HG02938 (cell line): ENCODE results near the gene DHRS3.

Source experiments
- ATAC-seq: cut with Tn5 transposase; IDR thresholded peaks from one replicate; pipeline ENCODE4 v1.9.1; 2021; ENCODE audit warnings: mild to moderate bottlenecking, moderate library complexity; ENCODE audit not compliant: unreplicated experiment

DHRS3 gene

DNA sequence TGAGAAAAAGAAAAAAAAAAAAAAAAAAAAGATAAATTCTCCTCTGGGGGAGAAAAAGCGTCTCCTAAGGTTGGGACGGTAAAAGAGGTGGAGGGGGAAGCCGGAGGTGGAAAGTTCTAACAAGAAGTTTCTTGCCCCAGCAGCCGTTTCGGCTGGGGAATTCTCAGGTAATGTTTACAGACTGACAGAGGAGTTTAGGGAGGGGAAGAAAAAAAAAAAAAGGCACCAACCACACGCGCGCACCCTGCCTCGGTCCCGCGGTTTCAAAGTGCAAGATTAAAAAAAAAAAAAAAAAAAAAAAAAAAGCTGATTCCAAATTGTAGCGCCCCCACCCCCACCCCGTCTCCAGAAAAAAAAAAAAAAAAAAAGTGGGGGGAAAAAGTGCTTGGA, 504 bp downstream of the DHRS3 start:
- ATAC-seq = no peak

GRCh38 chr1:12616709-12617373, 1.2 kb downstream of the DHRS3 start:
- ATAC-seq = no peak

- no peak for ATAC-seq
Observed at GRCh38 chr1:12615865-12616708, 1.9 kb downstream of the DHRS3 start.

DNA sequence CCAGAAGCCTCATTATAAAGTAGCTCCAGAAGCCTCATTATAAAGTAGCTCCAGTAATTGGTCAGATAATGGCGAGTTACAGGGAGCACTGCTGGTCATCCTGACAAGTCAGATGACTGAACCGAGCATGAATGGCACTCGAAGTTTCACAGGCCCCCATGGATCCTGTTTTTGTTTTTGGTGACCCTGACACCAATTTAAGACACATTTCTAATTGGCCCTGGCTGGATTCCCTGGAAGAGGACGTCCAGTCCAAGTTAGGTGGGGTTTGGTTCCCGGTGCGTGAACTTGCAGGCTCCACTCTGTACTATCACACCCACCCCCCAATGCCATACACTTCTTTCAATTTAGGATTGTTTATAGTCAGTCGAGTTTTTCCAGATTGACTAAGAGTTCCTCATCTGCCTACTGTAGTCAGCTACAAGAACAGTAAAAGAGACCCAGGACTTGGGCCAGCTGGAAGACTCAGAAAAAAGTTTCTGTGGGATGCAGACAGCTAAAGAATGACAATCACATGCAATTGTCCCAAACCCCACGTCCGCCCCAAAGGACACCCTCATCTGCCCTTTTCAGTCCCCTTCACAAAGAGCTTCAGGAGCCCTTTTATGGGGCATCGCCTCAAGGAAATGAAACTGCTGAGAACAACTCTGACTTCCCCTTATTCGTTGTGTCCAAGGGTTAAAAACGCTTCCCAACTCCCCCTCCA, 2.7 kb downstream of the DHRS3 start:
- no peak for ATAC-seq

DNA sequence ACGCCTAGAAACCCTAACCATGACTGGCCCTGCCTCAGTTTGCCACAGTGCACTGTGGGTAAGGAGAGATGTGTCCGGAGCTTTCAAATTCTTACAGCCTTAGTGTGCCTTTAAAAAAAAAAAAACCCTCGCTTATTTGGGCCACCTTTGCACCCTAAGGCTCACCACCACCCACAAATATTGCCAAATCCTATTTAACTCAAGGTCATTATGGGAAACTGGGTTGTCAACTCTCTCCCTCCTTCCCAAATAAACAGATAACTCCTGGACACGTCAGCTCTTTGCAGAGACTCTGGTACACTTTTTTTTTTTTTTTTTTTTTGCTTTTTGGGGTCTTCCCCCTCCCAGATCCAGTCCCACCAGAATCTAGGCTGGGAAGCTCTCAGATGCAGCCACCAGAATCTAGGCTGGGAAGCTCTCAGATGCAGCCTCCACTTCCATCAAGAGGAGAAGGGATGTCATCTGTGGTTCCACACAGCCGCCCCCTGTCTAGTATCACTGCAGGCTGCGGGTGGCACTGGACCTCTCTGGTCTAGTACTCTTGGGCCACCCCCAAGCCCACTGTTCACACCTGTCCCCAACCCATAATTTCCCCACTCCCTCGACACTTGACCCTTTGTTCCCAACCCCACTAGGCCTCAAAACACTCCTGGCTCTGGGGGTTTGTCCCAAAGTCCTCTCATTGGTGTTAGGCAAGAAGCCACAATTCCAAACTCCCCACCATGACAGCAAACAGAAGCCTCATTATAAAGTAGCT, 3.4 kb downstream of the DHRS3 start:
- ATAC-seq = no peak

DNA sequence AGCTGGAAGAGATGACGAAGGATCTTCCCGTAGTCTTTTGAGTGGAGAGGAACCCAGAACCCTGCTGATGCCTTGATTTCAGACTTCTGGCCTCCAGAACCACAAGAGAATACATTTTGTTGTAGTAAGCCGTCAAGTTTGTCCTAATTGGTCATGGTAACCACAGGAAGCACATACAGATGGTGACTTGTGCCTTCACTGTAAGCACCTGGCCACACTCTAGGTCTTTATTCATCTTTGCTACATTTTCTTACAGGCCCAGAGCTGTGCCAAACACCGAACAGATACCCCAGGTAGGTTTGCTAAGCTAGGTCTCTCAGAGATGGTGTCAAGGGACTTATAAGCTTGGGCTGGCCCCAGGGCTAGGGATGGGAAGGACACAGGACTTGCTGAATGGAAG, 4.8 kb downstream of the DHRS3 start:
- no peak for ATAC-seq

- ATAC-seq = no peak
Observed at GRCh38 chr1:12610941-12611340, 7.1 kb downstream of the DHRS3 start.

DNA sequence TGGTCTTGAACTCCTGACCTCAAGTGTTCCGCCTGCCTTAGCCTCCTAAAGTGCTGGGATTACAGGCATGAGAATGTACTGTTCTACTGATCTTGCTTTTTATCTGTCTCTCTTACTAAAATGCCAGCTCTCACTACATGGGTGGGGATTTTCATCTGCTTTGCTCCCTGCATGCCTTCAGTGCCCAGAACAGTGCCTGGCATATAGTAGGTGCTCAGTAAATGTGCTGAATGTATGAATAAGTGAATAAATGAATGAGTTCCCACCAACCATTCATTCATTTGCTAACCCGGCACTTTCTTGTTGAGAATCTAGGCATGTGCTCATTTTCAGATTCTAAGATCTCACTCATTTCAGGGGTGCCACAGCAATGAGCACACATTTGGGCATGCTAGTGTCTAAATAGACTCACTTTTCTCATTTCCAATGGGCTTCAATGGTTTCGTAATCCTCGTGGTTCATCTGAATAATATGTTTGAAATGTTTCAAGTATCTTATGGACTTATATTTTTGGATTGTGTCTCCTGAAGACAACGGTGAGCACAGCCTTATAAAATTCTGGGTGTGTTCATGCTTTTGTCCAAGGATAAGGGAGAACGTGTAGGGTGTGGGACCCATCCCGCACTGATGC, 7.6 kb downstream of the DHRS3 start:
- no peak for ATAC-seq

DNA sequence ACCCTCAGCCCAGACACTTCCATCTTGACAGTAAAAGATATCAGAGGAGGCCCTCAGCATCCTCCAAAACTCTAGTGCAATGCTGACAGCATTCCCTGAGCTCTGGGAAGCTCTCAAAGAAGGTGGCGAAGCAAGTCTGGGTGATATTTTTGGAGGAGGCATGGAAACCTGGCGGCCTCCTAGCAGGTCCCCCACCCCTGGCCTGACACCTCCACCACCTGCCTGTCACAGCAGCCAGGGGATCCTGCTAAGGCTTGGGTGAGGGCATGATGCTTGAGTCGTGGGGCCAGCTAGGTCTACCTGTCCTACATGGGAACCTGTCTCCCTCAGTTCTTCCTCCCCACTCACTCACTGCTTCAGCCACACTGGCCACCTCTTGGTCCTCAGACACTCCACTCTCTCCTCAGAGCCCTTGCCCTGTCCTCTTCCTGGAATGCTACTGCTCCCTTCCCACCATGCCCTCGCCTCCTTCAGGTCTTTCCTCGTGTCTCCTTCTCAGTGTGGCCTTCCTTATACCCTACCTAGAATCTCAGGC, 8.5 kb downstream of the DHRS3 start:
- ATAC-seq = no peak

DNA sequence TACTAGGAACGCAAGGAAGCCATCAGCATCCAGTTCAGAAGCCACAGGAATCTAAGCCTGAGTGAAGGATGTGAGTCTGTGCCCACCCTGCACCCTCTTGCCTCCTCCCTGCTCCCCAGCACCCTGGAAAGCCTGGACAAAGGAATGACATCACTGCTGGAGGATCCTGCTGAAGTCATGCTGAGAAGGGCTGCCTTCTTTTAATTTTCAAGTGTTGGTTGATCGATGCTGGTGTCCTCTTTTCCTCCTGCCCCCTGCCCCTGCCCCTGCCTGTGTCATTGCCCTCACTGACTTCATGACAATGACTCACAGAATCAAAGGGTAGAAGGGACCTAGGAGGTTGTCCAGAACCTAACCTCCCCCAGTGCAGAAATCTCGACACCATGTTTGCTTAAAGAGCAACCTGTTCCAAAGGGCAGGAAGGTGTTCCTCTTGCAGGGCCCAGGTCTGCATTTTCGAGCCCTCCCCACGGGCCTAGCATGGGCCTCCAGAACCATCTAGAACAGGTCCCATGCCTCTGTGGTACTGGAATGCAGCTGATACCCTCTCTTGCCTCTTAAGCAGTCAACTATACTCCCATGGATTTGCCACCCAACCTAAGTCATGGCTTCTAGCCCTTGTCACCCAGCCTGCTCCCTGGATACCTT, 9.6 kb downstream of the DHRS3 start:
- no peak for ATAC-seq

- no peak for ATAC-seq
Observed at GRCh38 chr1:12607263-12607662, 10.7 kb downstream of the DHRS3 start.

GRCh38 chr1:12604986-12605385, 13.0 kb downstream of the DHRS3 start:
- no peak for ATAC-seq

- ATAC-seq = peak; percentile 69
Observed at GRCh38 chr1:12604114-12604874, 13.7 kb downstream of the DHRS3 start.

- no peak for ATAC-seq
Observed at GRCh38 chr1:12603224-12603623, 14.8 kb downstream of the DHRS3 start.

DNA sequence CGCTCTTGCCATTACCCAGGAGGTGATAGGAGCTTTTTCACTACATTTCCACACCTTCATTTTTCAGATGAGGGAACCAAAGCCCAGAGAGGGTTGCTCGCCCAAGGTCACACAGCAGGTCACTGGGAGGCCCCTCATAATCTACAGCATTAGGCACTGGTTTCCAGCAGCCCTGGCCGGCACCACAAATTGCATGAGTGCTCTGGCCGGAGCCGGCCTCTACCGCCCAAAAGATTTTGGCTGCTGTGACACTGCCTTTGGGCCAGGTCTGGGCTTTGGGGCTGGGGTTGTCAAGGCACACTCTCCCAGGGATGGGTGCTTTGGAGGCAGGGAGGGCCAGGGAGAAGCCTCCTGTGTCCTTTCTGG, 15.4 kb downstream of the DHRS3 start:
- no peak for ATAC-seq

DNA sequence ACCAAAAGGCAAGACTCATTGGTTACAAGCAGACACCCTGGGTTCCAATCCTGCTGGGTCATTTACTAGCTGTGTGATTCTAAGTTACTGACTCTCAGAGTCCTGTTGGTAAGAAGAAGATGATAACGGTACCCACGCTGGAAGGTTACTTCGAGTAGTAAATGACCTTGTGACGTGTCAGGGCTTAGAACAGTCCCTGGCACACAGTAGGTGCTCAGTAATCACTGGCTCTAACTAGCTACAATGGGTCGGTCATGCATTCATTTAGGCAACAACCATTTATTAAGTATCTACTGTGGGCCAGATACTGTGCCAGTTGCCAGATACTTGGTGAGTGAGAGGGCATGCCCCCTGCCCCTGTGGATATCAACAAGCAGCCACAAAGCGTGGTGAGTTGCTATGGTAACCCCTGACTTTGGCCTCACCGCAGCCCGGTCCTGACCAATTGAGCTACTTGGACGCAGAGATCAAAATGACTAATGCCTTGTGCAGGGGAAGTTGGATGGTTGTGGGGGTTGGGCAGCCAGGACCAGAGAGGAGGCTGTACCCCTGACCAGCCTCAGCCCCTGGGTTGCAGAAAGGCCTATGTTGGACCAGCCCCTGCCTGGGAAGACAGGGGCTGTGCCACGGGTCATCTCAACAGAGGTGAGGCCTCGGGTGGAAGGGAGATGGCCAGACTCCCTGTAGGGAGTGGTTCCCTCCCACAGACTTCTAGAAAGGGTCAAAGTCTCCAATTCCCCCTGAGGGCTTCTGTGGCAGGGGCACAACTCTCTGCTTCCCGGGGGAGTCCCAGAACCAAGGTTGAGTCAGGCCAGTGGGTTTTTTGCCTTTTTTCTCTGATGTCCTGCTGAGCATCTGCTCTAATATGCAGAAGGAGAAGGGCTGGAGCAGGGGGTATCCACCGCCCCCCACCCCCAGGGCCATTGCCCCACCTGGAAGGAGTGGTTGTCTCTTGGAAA, 16.0 kb downstream of the DHRS3 start:
- ATAC-seq = no peak

DNA sequence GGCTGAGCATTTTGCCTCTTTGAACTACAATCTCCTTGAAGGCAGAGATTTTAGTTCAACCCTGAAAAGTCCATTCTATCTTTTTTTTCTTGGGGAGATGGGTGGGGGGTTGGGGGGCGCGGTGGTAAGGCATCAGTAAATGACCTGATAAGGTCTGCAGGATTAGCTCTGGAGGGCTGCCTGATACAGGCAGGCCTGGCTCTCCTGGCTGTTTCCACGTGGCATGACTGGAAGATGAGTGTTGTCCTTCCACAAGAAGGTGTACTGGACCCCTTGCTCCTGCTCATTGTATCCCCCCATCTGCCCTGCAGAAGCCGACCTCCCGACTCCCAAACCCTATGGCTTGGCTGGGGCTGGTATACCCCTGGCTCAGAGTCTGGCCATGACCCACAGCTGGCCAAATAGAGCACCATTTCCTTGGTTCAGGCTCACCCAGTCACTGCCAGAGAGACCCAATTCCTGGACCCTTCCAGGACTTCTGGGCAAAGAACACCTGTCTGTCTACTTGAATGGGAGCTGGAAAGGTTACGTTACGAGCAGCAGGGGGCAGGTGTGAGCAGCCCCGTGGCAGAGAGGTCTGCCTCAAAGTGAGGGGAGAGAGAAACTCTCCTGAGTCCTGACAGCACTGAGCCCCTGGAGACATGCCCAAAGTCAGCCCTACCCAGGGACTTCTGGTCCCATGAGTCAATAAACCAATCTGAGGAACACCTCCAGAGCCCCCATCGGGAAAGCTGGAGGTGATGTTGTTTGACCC, 17.0 kb downstream of the DHRS3 start:
- ATAC-seq = no peak
